ENCODE data around the gene STK40.

The STK40 gene

GRCh38 chr1:36349241-36349671, 36.5 kb downstream of the STK40 start:
- H3K9me3 ChIP-seq (ENCODE audit: control insufficient read depth, low read length), result no peaks in the 10 kb centered on the region
- no peak overlapping the region for H3K27ac ChIP-seq
- TF ChIP-seq, protein P1, sequence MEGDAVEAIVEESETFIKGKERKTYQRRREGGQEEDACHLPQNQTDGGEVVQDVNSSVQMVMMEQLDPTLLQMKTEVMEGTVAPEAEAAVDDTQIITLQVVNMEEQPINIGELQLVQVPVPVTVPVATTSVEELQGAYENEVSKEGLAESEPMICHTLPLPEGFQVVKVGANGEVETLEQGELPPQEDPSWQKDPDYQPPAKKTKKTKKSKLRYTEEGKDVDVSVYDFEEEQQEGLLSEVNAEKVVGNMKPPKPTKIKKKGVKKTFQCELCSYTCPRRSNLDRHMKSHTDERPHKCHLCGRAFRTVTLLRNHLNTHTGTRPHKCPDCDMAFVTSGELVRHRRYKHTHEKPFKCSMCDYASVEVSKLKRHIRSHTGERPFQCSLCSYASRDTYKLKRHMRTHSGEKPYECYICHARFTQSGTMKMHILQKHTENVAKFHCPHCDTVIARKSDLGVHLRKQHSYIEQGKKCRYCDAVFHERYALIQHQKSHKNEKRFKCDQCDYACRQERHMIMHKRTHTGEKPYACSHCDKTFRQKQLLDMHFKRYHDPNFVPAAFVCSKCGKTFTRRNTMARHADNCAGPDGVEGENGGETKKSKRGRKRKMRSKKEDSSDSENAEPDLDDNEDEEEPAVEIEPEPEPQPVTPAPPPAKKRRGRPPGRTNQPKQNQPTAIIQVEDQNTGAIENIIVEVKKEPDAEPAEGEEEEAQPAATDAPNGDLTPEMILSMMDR (IDR thresholded peaks at IDR 0.05), result no peak
- H3K79me2 ChIP-seq, result no peaks in the 10 kb centered on the region
- no peak overlapping the region for H3K4me3 ChIP-seq (ENCODE audit: low read depth, low read length)
- H3K27me3 ChIP-seq (ENCODE audit: control insufficient read depth, insufficient read depth, low read length), result no peaks in the 10 kb centered on the region
- no peak overlapping the region for H3K4me2 ChIP-seq (ENCODE audit: low read length)
- no peak overlapping the region for H3K9ac ChIP-seq
- no peak overlapping the region for H2AFZ ChIP-seq
- H3K36me3 ChIP-seq (ENCODE audit: control insufficient read depth, insufficient read depth, low read length), result no peaks in the 10 kb centered on the region
- no peaks in the 10 kb centered on the region for H3K4me1 ChIP-seq

GRCh38 chr1:36346741-36347370, 38.9 kb downstream of the STK40 start:
- no peak overlapping the region for H3K4me2 ChIP-seq (ENCODE audit: low read length)
- H3K9me3 ChIP-seq (ENCODE audit: control insufficient read depth, low read length), result no peaks in the 10 kb centered on the region
- TF ChIP-seq, protein P1 (IDR thresholded peaks at IDR 0.05), result no peak
- H3K27me3 ChIP-seq (ENCODE audit: control insufficient read depth, insufficient read depth, low read length), result no peaks in the 10 kb centered on the region
- no peak overlapping the region for H3K4me3 ChIP-seq (ENCODE audit: low read depth, low read length)
- H3K79me2 ChIP-seq, result no peaks in the 10 kb centered on the region
- no peaks in the 10 kb centered on the region for H3K36me3 ChIP-seq (ENCODE audit: control insufficient read depth, insufficient read depth, low read length)
- H3K9ac ChIP-seq, result no peak overlapping the region
- H3K4me1 ChIP-seq, result no peaks in the 10 kb centered on the region
- no peak overlapping the region for H2AFZ ChIP-seq
- no peak overlapping the region for H3K27ac ChIP-seq

GRCh38 chr1:36345353-36345752, 40.4 kb downstream of the STK40 start:
- Histone ChIP-seq H3K27me3 (ENCODE audit: control insufficient read depth, insufficient read depth, low read length) (no peaks in the 10 kb centered on the region), H3K9me3 (ENCODE audit: control insufficient read depth, low read length) (no peaks in the 10 kb centered on the region), H3K4me2 (ENCODE audit: low read length) (no peak overlapping the region), H3K36me3 (ENCODE audit: control insufficient read depth, insufficient read depth, low read length) (no peaks in the 10 kb centered on the region), H3K9ac (no peak overlapping the region), H3K79me2 (no peaks in the 10 kb centered on the region), H3K27ac (no peak overlapping the region), H3K4me1 (no peaks in the 10 kb centered on the region), H3K4me3 (ENCODE audit: low read depth, low read length) (no peak overlapping the region), H2AFZ (no peak overlapping the region)
- TF ChIP-seq, protein P1 (IDR thresholded peaks at IDR 0.05), result no peak

GRCh38 chr1:36344395-36344680, 41.4 kb downstream of the STK40 start:
- Histone ChIP-seq H3K27ac (no peak overlapping the region), H3K4me2 (ENCODE audit: low read length) (no peak overlapping the region), H3K36me3 (ENCODE audit: control insufficient read depth, insufficient read depth, low read length) (no peaks in the 10 kb centered on the region), H3K79me2 (no peaks in the 10 kb centered on the region), H3K4me3 (ENCODE audit: low read depth, low read length) (no peak overlapping the region), H3K9ac (no peak overlapping the region), H3K27me3 (ENCODE audit: control insufficient read depth, insufficient read depth, low read length) (no peaks in the 10 kb centered on the region), H3K9me3 (ENCODE audit: control insufficient read depth, low read length) (no peaks in the 10 kb centered on the region), H3K4me1 (no peaks in the 10 kb centered on the region), H2AFZ (no peak overlapping the region)
- TF ChIP-seq, protein P1 (IDR thresholded peaks at IDR 0.05), result no peak

GRCh38 chr1:36343651-36344394, 41.9 kb downstream of the STK40 start:
- no peak overlapping the region for H3K4me2 ChIP-seq (ENCODE audit: low read length)
- H3K4me1 ChIP-seq, result no peaks in the 10 kb centered on the region
- no peak overlapping the region for H2AFZ ChIP-seq
- no peaks in the 10 kb centered on the region for H3K79me2 ChIP-seq
- H3K27me3 ChIP-seq (ENCODE audit: control insufficient read depth, insufficient read depth, low read length), result no peaks in the 10 kb centered on the region
- no peak overlapping the region for H3K4me3 ChIP-seq (ENCODE audit: low read depth, low read length)
- H3K9me3 ChIP-seq (ENCODE audit: control insufficient read depth, low read length), result no peaks in the 10 kb centered on the region
- H3K9ac ChIP-seq, result no peak overlapping the region
- TF ChIP-seq, protein P1 (IDR thresholded peaks at IDR 0.05), result no peak
- no peaks in the 10 kb centered on the region for H3K36me3 ChIP-seq (ENCODE audit: control insufficient read depth, insufficient read depth, low read length)
- no peak overlapping the region for H3K27ac ChIP-seq
